Esophagus muscularis mucosa (tissue), 4 donors: Measurements from ENCODE around the gene TBC1D22A. TPM values are rescaled to one million over a fixed set of nuclear protein-coding genes. Genes with fewer than 3 reads are reported as not detected.

Experiments
- DNase-seq: peaks from one replicate; pipeline ENCODE4 v3.0.0-alpha.2; 2017; ENCODE audit errors: extremely low spot score
- H3K27ac ChIP-seq, 4 donors: fragments of 200-600 bp; sonication (generic); replicated peaks in 1 of 4; 1 replicate in 3 of 4; 2 replicates in 1 of 4; pipeline ENCODE4 v1.5.1; 2016 to 2019; ENCODE audit warnings: mild to moderate bottlenecking in 1 of 4
- H3K27me3 ChIP-seq, 4 donors: fragments of 200-600 bp; sonication (generic); one replicate each; pipeline versions ENCODE4 v1.5.1 to v1.6.0; 2016 to 2019
- H3K36me3 ChIP-seq, 4 donors: fragments of 200-600 bp; sonication (generic); one replicate each; pipeline ENCODE4 v1.5.1; 2016 to 2019
- H3K4me1 ChIP-seq, 4 donors: fragments of 200-600 bp; sonication (generic); one replicate each; pipeline ENCODE4 v1.5.1; 2016 to 2019
- H3K4me3 ChIP-seq, 4 donors: fragments of 200-600 bp; sonication (generic); 1 replicate in 2 of 4; 2 replicates in 2 of 4; pipeline ENCODE4 v1.5.1; 2016 to 2019; ENCODE audit warnings: mild to moderate bottlenecking in 4 of 4, moderate library complexity in 1 of 4
- H3K9me3 ChIP-seq, 4 donors: fragments of 200-600 bp; sonication (generic); 1 replicate in 3 of 4; 2 replicates in 1 of 4; pipeline ENCODE4 v1.5.1; 2016 to 2019
- EP300 ChIP-seq: sonication (generic); formaldehyde crosslinking; IDR thresholded peaks from one replicate; pipeline ENCODE4 v1.6.1; 2017; ENCODE audit warnings: antibody characterized with exemption
- POLR2A ChIP-seq: fragments of 450-650 bp; IDR thresholded peaks from one replicate; pipeline ENCODE4 v1.6.1; 2017; ENCODE audit warnings: antibody characterized with exemption, moderate library complexity, mild to moderate bottlenecking, low read depth
- POLR2AphosphoS5 ChIP-seq, 2 donors: sonication (generic); formaldehyde crosslinking; IDR thresholded peaks; one replicate each; pipeline ENCODE4 v1.6.1; 2017; ENCODE audit warnings: antibody characterized with exemption in 2 of 2
- WGBS: methylation state at CpG from one replicate; pipeline ENCODE4 v1.1.5; 2018; 5-methylcytosine and 5-hydroxymethylcytosine counted together
- intact Hi-C: fragments of 100-400 bp; cut with DNase I; formaldehyde crosslinking; loops from one replicate; pipeline ENCODE4 v1.15.1; 2023
- total RNA-seq, 4 donors: library from RNA; depleted of rRNA; stranded (reverse); fragments of >200 nt; gene quantifications; one replicate each; pipeline versions ENCODE4 v1.1.0 to v1.2.1, GENCODE V29; 2016
- TF ChIP-seq, protein P1 (sequence below), 3 experiments: fragments of 200-600 bp in 2 of 3; fragments of 450-650 bp in 1 of 3; sonication (generic) in 2 of 3; IDR thresholded peaks; one replicate each; pipeline ENCODE4 v1.5.1; 2017 to 2019; ENCODE audit warnings: antibody characterized with exemption in 3 of 3, mild to moderate bottlenecking in 2 of 3, moderate library complexity in 1 of 3

The TBC1D22A gene
- total RNA-seq, 4 donors from 2014 or later = 15.2 to 20.7 (median 18.8) TPM

DNA sequence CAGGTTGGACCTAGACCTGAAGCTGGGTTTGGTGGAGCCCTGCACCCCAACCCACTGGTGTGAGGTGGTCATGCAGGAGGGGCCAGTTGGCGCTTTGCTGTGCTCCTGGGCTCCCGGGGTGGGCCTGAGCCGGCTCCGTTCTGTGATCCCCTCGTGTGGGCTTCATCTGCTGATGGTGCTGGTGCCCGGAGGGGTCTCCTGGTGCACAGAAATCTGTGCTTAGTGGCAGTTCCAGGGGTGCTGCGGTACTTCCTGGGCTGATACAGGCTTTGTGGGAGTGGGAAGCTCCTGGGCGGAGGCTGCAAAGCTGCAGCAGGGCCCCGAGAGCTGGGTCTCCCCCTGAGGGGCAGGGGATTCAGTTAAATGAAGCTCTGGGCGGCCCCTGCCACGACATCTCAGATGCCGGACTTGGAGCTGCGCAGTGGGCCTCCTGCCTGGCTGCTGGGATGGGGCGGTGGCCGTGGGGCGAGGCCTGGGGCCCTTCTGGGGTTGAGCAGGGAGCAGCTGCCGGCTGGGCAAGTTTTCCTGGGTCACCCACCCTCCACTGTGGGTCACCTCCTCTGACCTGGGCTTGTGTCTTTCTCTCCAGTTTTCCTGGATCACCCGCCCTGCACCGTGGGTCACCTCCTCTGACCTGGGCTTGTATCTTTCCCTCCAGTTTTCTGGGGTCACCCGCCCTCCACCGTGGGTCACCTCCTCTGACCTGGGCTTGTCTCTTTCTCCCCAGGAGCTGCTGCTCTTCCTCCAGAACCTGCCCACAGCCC is 410.5 kb downstream of the TBC1D22A start:
- intact Hi-C loops = no loop called here
- Histone ChIP-seq H3K36me3 (peaks cover 3 to 57% (median 25%) of the 10 kb centered on the region in 4 donors), H3K27ac (no peak overlapping the region), H3K27me3 (no peaks in the 10 kb centered on the region), H3K9me3 (no peaks in the 10 kb centered on the region), H3K4me3 (no peak overlapping the region), H3K4me1 (peaks cover 0 to 8% (median 4%) of the 10 kb centered on the region in 4 donors)
- DNase-seq = no peak
- TF ChIP-seq, protein P1, sequence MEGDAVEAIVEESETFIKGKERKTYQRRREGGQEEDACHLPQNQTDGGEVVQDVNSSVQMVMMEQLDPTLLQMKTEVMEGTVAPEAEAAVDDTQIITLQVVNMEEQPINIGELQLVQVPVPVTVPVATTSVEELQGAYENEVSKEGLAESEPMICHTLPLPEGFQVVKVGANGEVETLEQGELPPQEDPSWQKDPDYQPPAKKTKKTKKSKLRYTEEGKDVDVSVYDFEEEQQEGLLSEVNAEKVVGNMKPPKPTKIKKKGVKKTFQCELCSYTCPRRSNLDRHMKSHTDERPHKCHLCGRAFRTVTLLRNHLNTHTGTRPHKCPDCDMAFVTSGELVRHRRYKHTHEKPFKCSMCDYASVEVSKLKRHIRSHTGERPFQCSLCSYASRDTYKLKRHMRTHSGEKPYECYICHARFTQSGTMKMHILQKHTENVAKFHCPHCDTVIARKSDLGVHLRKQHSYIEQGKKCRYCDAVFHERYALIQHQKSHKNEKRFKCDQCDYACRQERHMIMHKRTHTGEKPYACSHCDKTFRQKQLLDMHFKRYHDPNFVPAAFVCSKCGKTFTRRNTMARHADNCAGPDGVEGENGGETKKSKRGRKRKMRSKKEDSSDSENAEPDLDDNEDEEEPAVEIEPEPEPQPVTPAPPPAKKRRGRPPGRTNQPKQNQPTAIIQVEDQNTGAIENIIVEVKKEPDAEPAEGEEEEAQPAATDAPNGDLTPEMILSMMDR (IDR thresholded peaks at IDR 0.05) = no peak
- TF ChIP-seq POLR2AphosphoS5 (IDR thresholded peaks at IDR 0.05) = no peak
- no peak for TF ChIP-seq POLR2A
- TF ChIP-seq EP300 = no peak
- 95% methylated on average over 14 of the region's 21 CpGs for WGBS

DNA sequence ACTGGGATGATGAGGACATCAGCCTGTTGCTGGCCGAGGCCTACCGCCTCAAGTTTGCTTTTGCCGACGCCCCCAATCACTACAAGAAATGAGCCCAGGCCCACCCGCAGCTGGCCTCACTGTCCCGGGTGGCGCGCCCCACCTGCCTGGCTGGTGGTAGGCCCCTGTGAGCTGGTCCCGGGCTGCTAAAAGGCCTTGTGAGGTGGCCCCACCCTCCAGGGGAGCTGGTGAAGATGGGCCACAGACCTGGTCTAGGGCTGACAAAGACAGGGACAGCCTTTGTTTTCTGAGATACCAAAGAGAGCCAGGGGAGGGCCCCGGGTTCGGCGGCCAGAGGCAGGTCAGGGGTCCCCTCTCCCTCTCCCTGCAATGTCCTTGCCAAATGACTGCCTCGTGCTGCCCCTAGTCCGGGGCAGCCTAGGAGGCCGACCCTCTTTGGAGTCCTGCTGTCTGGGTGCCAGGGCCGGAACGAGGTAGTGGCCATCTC is 411.1 kb downstream of the TBC1D22A start:
- H3K4me1 ChIP-seq = peaks cover 0 to 8% (median 4%) of the 10 kb centered on the region in 4 donors
- TF ChIP-seq, protein P1 (IDR thresholded peaks at IDR 0.05) = no peak
- no peaks in the 10 kb centered on the region for H3K9me3 ChIP-seq
- peaks cover 3 to 55% (median 25%) of the 10 kb centered on the region in 4 donors for H3K36me3 ChIP-seq
- no peak overlapping the region for H3K4me3 ChIP-seq
- no peak for DNase-seq
- no peak overlapping the region for H3K27ac ChIP-seq
- intact Hi-C loops = no loop called here
- WGBS = 100% methylated on average over 3 of the region's 17 CpGs
- H3K27me3 ChIP-seq = no peaks in the 10 kb centered on the region

DNA sequence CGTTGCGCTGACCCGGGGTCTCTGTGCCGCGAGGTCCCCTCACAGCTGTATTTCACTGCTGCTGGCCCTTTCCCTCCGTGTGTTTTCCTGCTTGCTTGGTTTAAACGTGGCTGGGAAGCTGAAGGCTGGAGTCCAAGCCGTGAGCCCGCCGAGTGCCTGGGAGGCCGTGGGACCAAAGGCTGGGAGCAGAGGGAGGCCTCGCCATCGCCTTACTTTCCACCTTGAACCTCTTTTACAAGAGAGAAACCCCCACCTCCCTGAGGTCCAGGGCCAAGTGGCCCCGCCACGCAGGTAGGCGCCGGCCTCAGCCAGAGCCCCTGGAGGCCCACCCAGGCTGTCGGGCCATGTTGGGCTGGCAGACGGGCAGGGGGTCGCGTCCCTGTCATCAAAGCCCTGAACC is 411.6 kb downstream of the TBC1D22A start:
- Histone ChIP-seq H3K9me3 (no peaks in the 10 kb centered on the region), H3K36me3 (peaks cover 3 to 50% (median 20%) of the 10 kb centered on the region in 4 donors), H3K4me3 (no peak overlapping the region), H3K4me1 (peaks cover 0 to 8% (median 4%) of the 10 kb centered on the region in 4 donors), H3K27ac (no peak overlapping the region), H3K27me3 (no peaks in the 10 kb centered on the region)
- DNase-seq = no peak
- TF ChIP-seq POLR2A = no peak
- TF ChIP-seq, protein P1 (IDR thresholded peaks at IDR 0.05) = no peak
- TF ChIP-seq POLR2AphosphoS5 (IDR thresholded peaks at IDR 0.05) = no peak
- TF ChIP-seq EP300 = no peak
- 94% methylated on average over 17 of the region's 21 CpGs for WGBS
- intact Hi-C loops = no loop called here

DNA sequence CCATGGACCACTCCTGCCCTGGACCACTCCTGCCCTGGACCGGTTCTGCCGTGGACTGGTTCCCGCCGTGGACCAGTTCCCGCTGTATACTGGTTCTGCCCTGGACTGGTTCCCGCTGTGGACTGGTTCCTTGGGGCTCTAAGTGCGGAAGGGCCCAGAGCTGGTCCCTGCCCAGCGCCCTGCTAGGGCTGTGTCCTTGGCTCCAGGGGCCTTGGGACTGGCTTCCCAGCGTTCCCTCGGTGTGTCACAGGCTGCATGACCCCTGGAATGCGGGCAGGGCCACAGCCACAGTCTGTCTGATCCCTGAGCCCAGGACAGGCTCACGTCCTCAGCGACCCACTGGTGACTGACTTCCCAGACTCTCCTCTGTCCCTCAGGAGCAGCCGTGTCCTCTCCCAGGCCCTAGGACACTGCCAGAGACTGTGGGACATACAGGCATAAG is 412.2 kb downstream of the TBC1D22A start:
- intact Hi-C loops = no loop called here
- H3K27me3 ChIP-seq = no peaks in the 10 kb centered on the region
- TF ChIP-seq POLR2AphosphoS5 (IDR thresholded peaks at IDR 0.05) (no peak), EP300 (no peak), POLR2A (no peak)
- TF ChIP-seq, protein P1 (IDR thresholded peaks at IDR 0.05) = no peak
- DNase-seq = no peak
- WGBS = 78% methylated on average over 10 of the region's 14 CpGs
- H3K4me1 ChIP-seq = peaks cover 0 to 8% (median 4%) of the 10 kb centered on the region in 4 donors
- peak overlapping the region in 1 of 4 donors; percentile 40 for H3K27ac ChIP-seq
- H3K36me3 ChIP-seq = peaks cover 3 to 44% (median 19%) of the 10 kb centered on the region in 4 donors
- H3K9me3 ChIP-seq = no peaks in the 10 kb centered on the region
- H3K4me3 ChIP-seq = no peak overlapping the region
